GM18870 (cell line): ENCODE results near the gene TASOR2.
A peak's percentile ranks its signal among the peaks of the same experiment; 100 is the strongest.

Source experiments
- ATAC-seq: cut with Tn5 transposase; IDR thresholded peaks from one replicate; pipeline ENCODE4 v1.9.1; 2021; ENCODE audit warnings: moderate library complexity; ENCODE audit not compliant: unreplicated experiment

TASOR2 gene, protein sequence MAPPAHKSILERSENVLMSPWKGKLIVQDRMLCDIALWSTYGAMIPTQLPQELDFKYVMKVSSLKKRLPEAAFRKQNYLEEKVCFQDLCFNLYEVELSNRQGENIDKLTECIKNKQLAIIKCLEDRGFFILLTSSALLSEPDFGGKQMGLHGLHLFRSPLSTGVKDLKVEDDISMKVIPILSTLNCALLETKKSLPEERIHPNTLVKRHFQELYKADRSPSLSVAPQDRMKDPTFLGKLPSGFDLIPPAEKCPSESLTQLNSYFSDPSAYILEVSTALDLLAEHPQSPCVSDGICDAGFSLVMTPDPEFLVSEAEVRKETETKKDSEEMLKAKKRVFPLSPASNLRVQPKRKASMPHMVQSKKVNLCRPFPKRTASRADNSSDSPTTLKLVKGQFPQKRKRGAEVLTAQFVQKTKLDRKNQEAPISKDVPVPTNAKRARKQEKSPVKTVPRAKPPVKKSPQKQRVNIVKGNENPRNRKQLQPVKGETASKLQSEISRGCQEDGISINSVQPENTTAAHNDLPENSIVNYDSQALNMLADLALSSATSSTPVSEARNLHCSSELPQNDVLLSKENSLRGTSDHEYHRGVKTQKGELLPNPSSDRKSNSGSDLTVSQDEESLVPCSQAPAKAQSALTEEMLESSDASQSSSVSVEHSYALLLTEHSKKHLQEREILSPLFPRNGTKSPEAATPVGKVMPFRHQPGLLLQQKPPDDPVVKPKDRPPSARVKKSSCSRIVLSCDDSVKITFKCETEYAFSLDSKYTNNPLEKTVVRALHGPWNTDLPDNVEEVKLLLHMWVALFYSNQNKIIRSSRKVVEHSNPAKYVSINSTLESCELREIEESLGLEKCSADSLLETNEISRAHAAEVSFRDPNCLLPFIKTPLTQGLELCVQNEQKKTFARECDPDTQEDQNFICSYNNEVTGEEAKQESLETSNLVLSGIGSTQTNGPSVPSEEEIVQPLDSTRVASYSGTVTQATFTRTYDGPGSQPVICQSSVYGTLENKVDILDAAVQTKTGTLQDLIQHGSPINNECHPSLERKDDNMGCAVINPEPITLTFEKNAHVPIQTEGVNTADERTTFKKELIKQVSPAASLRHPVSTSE (N-terminal part only)

DNA sequence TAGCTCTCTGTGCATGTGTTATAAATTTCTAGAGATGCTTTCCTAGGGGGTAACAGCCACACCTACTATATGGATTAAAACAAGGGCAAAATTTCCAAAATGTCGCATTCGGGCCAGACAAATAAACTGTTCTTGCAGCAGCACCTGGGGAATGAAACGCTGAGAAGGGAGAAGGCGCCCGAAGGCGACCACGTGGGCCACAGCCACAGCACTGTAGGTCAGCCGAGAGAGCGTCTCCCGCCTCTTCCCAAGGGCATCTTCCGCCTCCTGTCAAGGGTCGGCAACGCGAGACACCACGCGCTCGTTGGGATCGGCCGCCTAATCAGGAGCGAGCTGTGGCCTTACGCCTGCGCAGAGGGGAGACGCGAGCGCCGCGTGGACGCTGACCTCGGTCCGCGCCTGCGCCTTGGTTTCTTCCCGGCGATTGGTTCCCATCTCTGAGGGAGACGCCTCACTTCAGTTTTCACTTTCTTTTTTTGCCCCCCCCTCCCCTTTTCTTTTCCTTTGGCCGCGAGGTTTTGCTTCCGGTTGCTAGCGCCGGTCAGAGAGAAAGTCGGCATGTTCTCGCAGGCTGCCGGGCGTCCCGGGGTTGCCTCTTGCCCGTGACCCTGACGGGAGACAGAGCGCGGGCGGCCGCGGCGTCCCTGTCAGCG lies at the start of gene TASOR2:
TASOR2 (plus strand) TSS at position 521 of the 653 bp plus-strand sequence. CDS start 35,805 bp downstream, outside the sequence.
- peak; percentile 57 for ATAC-seq

DNA sequence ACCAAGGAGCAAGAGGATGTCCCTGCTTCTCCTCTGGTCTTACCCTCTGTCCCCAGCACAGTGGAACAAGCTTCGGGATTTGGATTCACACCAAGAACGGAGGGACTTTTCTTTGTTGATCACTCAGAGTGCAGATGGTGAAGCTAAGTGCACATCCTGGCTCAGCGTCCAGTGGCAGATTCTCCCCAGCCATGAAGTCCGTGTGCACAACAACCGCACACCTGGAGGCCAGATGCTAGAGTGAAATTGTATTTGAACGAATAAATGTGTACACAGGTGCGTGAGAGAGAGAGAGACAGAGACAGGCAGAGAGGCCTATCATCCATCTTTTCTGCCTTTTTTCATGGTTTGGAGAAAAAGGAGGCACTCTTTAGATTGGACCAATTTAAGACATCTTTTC lies 49.7 kb upstream of the TASOR2 start:
- ATAC-seq, result no peak

DNA sequence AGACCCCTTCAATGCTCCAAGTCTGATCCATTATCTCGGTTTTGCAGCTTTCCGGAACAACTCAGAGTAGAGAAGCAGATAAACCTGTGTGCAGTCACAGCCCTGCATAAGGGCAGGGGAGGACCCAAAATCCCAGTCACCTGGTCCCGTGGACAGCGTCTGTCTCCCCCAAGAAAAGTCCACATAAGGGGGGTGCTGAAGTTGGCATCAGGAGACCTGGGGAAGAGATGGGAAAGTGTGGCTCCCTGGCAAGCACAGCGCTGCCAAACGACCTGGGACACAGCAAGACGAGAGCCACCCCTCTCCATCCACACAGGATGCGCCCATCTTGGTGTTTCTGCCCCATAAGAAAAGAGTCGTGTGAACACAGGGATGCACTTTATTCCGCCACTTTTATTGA lies 46.1 kb upstream of the TASOR2 start:
- ATAC-seq, result no peak

DNA sequence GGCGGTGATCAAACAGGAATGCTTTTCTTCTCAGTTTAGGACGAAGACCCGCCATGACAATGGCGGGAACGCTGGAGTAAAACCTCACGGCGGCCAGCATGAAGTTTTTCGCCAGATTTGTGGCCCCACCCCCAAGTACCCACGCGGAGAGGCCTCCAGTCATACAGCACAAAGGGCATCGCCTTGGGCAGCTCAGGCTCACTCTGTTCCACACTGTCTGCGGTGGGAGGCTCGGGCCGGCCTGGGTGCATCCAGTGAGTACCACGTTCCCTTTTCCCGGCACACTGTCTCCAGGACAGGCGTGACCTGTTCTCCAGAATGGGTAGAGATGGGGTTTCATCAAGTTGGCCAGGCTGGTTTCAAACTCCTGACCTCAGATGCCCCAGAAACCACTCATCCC lies 45.6 kb upstream of the TASOR2 start:
- ATAC-seq, result no peak

DNA sequence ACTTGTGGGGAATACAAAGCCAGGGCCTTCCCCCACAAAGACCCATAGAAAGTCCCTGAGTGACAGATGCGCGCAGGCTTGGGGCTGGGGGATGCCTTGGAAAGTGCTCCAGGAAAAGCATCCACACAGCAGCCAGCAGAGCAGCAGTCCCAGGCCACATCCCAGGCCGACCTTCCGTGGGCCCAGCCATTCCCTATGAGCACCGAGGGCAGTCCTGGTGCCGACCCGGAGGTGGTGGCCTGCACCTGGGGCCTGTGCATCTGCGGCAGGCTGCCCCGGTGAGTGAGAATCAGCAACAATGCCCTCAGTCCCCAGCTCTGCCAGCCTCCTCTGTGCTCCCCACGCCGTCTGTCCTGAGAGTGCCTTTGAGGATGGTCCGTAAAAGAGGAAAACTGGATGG lies 44.6 kb upstream of the TASOR2 start:
- no peak for ATAC-seq

DNA sequence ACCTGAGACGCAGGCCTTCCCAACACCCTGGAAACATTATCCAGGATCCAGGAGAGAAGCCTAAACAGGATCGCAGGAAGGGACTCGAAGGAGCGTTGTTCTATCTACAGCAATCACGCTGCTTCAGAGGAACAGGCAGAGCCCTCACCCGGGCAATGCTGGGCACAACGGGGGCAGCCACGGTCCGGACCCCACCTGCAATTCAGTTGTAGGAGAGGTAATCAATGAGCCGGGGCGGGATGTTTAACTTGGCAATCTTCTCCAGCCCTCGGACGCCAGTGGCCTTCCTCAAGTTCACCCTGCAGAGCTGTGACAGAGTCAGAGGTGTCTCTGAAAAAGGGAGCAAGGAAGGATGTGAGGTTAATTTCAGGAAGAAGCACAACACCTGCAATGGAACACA lies 44.1 kb upstream of the TASOR2 start:
- ATAC-seq, result no peak

DNA sequence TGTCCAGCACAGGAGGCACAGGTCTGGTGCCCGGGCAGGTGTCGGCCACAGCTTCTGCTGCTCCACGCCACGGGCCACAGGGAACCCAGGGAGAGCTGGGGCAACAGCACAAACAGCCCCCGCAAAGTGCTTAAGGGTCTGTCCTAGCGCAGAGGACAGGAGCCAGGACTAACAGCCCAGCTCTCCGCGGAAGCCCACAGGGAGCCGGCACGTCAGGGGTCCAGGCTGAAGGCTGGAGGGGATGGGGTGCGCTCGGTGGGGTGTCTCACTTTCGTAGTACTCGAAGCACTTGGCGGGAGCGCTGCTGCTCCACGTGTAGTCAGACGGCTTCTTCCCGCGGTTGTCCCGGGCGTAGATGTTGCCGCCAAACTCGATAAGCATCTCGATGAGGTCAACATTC lies 43.1 kb upstream of the TASOR2 start:
- ATAC-seq, result no peak

DNA sequence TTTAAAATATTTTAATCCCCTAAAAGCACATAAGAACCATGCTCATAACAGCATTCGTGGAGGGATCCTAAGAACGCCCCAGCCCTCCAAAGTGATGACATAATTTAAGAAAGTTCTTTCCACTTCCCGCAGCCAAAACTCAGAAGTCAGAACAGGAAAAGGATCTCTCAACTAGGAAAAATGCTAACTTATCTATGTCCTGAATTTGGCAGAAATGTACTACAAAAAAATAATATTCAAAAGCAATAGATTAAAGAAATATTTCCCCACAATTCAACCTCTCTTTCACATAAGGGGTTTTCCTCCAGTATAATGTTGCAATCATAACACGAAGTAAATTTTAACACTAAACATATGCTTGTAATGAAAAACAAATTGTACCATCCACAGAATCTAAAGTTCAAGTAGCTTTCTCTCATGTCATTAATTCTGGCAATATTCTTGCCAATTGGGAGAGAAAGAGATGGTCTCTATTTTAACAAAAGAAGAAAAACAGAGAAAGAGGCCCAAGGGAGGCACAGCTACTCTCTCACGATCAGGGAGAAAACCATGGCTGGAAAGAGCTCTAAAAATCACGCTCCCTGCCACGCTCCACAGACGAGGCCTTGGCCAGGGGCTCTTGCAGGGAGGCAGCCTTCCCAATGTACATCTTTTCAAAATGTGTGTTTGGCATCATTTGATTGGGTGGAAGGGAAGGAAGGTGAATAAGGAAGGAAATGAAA lies 41.1 kb upstream of the TASOR2 start:
- ATAC-seq, result no peak

DNA sequence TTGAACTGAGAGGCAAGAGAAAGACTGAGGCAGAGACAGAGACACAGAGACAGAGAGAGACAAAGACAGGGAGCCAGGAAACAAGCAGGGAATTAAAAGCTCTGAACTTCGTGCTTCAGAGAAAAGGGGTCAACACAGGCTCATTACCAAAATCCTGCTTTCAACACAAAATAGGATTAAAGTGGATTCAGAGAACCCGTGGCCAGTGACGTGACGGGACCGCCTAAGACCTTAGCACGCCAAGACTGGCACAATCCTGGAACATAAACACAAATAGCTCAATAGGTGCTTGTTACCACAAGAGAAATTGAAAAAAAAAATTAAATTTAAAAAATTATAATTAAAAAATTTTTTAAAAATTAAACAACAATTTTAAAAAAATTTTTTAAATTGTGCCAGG lies 39.7 kb upstream of the TASOR2 start:
- ATAC-seq, result no peak

DNA sequence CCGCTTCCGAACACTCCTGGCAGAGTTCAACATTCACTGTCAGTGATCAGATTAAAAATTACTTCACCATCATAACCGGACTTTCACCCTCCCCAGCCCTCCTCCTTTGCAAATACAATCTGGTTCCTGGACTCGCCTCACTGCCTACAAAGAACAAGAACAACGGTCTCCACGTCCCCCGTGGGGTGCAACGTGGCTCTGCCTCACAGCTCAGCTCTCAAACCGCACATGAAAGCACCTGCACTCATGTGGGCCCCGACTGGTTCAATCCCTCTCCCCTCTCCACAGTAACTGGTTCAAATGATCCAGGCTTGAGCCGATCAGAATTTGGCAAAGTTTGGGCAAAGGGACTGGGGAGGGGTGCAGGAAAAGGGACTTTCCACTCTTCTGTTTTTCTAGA lies 39.3 kb upstream of the TASOR2 start:
- no peak for ATAC-seq

DNA sequence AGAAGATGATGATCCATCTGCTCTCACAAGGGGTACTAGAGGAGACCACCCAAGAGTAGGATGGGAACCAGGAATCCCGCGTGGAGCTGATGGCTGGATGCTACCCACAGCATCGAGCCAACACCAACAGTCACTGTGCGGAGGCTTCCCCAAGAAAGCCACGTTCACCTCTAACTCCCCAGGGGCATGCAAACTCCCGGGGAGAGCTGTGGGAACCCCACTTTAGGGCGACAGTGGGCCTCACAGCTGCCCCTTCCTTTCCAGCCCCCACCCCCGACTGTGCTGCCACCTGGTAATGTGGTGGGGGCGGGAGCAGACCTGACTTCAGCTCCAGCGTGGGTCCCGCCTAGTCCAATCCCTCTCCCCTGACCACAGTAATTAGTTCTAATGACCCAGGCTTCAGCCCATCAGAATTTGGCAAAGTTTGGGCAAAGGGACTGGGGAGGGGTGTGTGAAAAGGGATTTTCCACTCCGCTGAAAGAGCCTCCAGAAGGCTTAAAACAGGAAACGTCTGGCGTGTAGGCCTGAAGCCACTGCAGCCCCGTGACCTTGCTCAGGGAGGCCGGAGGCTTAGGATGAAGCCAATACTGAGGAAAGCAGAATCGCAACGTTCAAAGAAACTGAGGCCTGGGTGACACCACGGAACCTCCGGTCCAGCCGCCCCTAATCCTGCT lies 38.6 kb upstream of the TASOR2 start:
- ATAC-seq, result no peak

DNA sequence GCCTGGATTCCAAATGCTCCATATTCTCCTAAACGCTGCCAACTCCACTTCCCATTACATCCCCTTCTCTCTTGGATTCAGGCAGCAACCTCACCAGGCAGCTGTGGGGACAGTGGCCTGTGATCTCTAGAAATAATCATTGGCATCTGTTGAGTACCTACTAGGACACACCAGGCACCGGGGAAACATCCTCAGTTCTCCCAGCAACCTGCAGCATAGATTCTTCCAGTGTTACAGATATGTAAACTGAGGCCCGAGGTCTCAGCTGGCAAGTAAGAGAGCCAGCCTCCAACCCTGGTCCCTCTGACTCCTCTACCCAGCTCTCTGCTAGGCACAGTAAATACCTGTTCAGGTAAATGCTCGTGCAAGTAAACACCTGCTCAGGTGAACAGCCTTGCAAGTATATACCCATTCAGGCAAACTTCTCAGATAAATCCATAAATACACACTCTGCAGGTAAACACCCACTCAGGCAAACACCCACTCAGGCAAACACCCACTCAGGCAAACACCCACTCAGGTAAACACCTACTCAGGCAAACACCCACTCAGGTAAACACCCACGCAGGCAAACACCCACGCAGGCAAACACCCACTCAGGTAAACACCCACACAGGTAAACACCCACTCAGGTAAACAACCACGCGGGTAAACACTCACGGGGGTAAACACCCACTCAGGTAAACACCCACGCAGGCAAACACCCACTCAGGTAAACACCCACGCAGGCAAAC lies 37.0 kb upstream of the TASOR2 start:
- ATAC-seq, result no peak

DNA sequence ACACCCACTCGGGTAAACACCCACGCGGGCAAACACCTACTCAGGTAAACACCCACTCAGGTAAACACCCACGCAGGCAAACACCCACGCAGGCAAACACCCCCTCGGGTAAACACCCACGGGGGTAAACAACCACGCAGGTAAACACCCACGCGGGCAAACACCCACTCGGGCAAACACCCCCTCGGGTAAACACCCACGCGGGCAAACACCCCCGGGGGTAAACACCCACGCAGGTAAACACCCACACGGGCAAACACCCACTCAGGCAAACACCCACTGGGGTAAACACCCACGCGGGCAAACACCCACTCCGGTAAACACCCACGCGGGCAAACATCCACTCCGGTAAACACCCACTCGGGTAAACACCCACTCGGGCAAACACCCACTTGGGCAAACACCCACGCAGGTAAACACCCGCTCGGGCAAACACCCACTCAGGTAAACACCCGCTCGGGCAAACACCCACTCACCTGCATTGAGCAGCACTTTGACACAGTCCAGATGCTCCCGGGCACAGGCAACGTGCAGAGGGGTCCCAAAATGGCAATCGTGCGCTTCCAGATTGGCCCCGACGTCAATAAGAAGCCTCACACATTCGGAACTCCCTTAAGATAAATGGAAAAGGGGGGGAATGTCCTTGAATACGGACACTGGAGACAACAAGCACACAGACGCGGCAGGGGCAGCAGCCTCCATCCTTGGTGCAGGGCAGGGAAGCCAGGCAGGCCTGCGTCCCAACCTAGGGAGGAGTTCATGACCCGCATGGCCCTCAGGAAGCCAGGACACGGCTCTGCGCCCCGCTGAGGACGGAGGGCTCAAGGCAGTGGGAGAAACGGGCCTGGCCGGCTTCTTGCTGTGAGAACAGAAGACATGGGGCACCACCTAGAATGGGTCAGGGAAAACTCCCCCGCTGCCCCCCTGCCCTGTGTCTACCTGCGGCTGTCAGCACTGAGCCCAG lies 35.9 kb upstream of the TASOR2 start:
- ATAC-seq, result no peak

DNA sequence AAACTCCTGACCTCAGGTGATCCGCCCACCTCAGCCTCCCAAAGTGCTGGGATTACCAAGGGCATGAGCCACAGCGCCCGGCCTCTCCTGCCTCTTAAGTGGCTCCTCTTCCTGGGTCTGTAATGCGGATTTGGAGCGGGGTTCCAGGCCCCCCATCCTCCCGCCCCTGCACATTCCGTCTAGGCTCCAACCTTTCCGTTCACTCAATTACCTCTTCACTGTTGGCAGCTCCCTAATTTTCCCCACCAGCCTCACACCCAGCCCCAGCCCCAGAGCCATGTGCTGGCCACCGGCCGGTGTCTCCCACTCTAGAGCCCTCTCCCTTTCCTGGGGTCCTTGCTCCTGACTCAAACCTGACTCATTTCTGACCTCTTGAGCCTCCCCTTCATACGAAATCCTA lies 34.9 kb upstream of the TASOR2 start:
- ATAC-seq, result no peak

DNA sequence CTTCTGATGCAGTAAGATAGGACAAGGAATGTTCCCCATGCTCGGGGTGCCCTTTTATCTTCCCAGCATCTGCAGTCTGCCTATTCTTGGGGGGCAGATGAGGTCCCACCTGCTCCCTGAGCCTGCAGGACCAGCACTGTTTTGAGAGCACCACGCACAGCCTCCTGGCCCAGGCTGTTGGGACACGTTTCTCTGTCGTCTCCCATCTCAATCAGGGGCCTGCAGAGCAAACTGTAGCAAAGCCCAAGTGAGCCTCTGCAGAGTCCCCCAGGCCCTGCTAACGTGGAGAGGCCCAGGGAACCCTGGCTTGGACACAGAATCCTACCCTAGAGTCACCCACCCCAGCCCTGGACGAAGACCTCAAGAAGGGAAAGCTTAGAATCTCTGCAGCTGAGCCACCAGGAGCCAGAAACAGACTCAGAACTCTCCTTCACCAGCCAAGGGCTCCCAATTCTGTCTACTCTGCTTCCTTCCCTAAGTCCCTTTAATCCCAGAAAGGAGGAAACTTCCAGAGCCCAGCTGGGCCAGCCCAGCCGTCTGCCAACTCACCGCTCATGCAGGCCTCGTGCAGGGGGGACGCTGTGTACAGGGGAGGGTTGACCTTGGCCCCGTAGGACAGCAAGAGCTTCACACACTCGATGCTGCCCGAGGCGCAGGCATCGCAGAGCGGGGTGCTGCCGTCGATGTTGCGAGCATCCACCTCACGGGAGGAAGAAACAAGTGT lies 33.8 kb upstream of the TASOR2 start:
- no peak for ATAC-seq

DNA sequence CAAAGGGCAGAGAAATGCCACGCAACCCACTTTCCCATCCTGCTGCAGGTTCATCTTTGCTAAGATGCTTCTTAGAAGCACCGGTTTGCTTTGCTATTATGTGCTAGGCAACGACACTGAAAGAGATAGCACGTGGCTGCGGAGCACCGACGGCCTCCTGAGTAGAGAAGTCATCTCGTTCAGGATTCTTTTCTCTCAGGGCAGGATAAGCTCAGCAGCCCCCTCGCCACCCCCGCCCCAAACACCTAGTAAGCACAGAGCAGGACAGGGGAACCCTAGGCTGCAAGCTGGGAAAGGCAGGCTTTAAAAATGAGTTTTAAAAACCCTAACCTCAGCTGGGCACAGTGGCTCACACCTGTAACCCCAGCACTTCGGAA lies 33.3 kb upstream of the TASOR2 start:
- no peak for ATAC-seq

DNA sequence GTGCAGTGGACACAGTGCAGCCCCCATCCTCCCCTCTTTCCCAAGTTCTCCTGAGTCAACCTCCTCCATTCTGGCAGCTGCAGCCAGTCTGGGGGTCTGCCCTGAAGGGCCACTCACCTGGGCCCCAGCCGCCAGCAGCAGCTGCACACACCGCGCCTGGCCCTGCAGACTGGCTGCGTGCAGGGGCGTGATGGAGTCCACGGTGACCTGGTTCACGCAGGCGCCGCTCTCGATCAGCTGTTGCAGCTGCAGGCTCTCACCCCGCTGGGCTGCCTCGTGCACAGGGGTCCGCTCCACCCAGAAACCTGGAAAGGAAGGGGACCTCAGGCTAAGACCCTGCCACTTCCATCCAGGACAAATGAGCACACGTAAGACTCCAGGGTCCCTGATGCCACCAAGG lies 31.9 kb upstream of the TASOR2 start:
- no peak for ATAC-seq
